GM12875 (cell line): ENCODE data around the gene RNF121.

Experiments used
- H3K4me3 ChIP-seq: one replicate; pipeline ENCODE4 v1.5.1; 2011; ENCODE audit warnings: low read depth, low read length, control low read depth
- TF ChIP-seq, protein P1 (sequence below): IDR thresholded peaks from 2 replicates; pipeline ENCODE4 v1.5.1; 2011; ENCODE audit warnings: low read depth, mild to moderate bottlenecking, control low read depth, inconsistent platforms, low read length, moderate library complexity, borderline replicate concordance; ENCODE audit not compliant: insufficient read depth

Gene RNF121

GRCh38 chr11:71931245-71931602 is 2.4 kb downstream of the RNF121 start:
- H3K4me3 ChIP-seq = peak overlapping the region; percentile 15
- TF ChIP-seq, protein P1, sequence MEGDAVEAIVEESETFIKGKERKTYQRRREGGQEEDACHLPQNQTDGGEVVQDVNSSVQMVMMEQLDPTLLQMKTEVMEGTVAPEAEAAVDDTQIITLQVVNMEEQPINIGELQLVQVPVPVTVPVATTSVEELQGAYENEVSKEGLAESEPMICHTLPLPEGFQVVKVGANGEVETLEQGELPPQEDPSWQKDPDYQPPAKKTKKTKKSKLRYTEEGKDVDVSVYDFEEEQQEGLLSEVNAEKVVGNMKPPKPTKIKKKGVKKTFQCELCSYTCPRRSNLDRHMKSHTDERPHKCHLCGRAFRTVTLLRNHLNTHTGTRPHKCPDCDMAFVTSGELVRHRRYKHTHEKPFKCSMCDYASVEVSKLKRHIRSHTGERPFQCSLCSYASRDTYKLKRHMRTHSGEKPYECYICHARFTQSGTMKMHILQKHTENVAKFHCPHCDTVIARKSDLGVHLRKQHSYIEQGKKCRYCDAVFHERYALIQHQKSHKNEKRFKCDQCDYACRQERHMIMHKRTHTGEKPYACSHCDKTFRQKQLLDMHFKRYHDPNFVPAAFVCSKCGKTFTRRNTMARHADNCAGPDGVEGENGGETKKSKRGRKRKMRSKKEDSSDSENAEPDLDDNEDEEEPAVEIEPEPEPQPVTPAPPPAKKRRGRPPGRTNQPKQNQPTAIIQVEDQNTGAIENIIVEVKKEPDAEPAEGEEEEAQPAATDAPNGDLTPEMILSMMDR = no peak

- H3K4me3 ChIP-seq = no peak overlapping the region
- TF ChIP-seq, protein P1 = no peak
Observed at GRCh38 chr11:71933141-71933933, 4.5 kb downstream of the RNF121 start.

DNA sequence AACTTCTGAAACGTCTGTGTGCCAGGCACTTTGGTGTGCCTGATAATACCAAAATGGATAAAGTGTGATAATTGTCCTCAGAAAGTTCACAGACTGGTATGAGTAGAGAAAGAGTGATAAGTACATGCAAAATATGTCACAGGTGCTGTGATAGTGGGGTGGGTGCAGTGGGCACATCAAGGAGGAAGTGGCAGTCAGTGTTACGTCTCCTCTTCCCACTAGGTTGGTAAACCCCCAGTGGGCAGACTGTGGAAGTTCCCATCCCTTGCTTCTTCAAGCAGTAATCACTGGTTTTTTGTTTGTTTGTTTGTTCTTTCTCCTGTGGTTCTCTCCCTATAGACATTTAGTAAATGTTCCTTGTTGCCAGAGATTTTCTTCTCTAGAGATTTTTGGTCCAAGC is 5.4 kb downstream of the RNF121 start:
- H3K4me3 ChIP-seq = no peak overlapping the region
- TF ChIP-seq, protein P1 = 0 out of 2 replicates have a peak, but pooled peaks have one; percentile 14

GRCh38 chr11:71935338-71935925 is 6.6 kb downstream of the RNF121 start:
- TF ChIP-seq, protein P1 = no peak
- H3K4me3 ChIP-seq = no peak overlapping the region

- no peak overlapping the region for H3K4me3 ChIP-seq
- TF ChIP-seq, protein P1 = no peak
Observed at GRCh38 chr11:71936825-71937224, 8.0 kb downstream of the RNF121 start.

DNA sequence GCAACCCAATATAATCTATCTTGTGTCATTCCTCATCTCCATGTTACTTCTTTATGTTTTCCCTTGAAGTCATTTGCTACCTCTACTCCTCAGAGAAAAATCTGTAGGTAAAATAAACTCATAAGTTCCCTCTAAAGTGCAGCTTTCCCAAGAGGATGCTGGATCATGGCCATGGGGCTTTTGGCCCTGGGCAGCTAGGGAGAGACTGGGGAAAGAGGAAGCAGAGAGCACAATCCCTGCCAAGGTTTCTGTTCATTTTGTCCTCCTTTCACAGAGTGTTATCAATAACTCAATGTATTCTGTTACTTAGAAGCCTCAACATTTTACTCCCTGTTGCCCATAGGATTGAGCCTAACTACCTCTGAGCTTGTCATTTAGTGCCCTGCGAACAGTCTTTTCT is 9.0 kb downstream of the RNF121 start:
- H3K4me3 ChIP-seq = no peak overlapping the region
- TF ChIP-seq, protein P1 = no peak
